ENCODE results near the gene BTN2A1. TPM values are rescaled to one million over a fixed set of nuclear protein-coding genes. Genes with fewer than 3 reads are reported as not detected.

BTN2A1 gene
- total RNA-seq, 4 donors from 2014 or later: 14.7 to 23.9 (median 18.2) TPM

- no peaks in the 10 kb centered on the region for H3K36me3 ChIP-seq
- 21 to 25% methylated on average over 4 of the region's 4 CpGs for WGBS, 2 donors (ENCODE audit: low coverage in 1 of 2)
- ATAC-seq: peak; percentile 31
- H3K9me3 ChIP-seq: no peaks in the 10 kb centered on the region
- H3K4me1 ChIP-seq: peaks cover 3 to 49% (median 17%) of the 10 kb centered on the region in 3 donors
- no peaks in the 10 kb centered on the region for H3K27me3 ChIP-seq
- peak overlapping the region; percentile 75 to 93 (median 87) for H3K27ac ChIP-seq
- H3K4me3 ChIP-seq: peak overlapping the region; percentile 81 to 97
- no peak for TF ChIP-seq POLR2A (IDR thresholded peaks at IDR 0.05)
- TF ChIP-seq, protein P1, sequence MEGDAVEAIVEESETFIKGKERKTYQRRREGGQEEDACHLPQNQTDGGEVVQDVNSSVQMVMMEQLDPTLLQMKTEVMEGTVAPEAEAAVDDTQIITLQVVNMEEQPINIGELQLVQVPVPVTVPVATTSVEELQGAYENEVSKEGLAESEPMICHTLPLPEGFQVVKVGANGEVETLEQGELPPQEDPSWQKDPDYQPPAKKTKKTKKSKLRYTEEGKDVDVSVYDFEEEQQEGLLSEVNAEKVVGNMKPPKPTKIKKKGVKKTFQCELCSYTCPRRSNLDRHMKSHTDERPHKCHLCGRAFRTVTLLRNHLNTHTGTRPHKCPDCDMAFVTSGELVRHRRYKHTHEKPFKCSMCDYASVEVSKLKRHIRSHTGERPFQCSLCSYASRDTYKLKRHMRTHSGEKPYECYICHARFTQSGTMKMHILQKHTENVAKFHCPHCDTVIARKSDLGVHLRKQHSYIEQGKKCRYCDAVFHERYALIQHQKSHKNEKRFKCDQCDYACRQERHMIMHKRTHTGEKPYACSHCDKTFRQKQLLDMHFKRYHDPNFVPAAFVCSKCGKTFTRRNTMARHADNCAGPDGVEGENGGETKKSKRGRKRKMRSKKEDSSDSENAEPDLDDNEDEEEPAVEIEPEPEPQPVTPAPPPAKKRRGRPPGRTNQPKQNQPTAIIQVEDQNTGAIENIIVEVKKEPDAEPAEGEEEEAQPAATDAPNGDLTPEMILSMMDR (IDR thresholded peaks at IDR 0.05): peak in 2 of 4 experiments; percentile 15 to 16
Observed at GRCh38 chr6:26420688-26421171, 37.0 kb upstream of the BTN2A1 start.

DNA sequence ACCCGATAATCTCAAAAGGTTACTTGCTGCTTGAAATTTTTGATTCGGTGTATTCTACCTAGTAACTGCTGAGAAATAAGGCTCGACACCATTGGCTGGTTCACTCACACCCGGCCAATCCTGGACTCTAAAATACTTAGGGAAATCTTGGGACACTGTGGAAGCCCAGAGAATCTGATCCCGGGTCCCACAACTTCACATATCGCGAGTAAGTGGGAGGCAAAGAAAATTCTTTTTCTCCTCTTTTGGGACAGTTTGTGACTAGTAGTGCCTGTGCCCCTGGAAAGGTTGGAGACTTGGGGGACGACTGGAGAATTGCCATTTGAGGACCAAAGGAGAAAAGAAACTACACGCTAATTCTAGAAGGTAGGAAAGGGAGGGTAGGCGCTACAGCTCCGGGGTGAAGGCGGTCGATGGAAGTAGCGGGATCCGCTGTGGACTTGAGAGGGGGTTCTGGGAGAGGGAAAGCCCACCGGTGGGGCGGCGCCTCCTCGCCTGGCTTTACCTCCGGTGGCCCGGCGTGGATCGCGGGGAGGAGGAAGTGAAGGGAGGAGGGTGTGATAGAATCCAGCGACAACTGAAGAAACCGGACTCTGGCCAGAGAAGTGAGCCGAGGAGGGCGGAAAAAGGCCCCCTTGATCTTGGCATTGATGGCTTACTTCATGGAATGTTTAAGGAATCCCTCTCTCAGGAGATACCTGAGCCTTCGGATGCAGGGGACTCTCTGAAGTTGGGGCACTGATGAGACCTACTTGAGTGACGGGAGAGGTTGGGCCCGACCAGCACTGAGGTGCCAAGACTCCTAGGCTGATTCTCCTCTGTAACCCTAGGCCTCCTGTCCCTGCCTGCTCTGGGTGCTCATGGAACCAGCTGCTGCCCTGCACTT is 36.3 kb upstream of the BTN2A1 start:
- TF ChIP-seq, protein P1 (IDR thresholded peaks at IDR 0.05): no peak
- TF ChIP-seq POLR2A (IDR thresholded peaks at IDR 0.05) (no peak), POLR2AphosphoS5 (IDR thresholded peaks at IDR 0.05) (no peak)
- 0 to 1% methylated on average over 19 to 22 of the region's 31 CpGs for WGBS, 2 donors (ENCODE audit: low coverage in 1 of 2)
- peak; percentile 99 for ATAC-seq
- Histone ChIP-seq H3K36me3 (peaks cover 0 to 4% of the 10 kb centered on the region in 2 donors), H3K4me1 (peaks cover 3 to 51% (median 17%) of the 10 kb centered on the region in 3 donors), H3K9me3 (no peaks in the 10 kb centered on the region), H3K27me3 (no peaks in the 10 kb centered on the region), H3K4me3 (peak overlapping the region; percentile 81 to 97), H3K27ac (peak overlapping the region; percentile 75 to 93 (median 87))

GRCh38 chr6:26422329-26422728 is 35.4 kb upstream of the BTN2A1 start:
- peaks cover 0 to 13% of the 10 kb centered on the region in 2 donors for H3K36me3 ChIP-seq
- H3K27ac ChIP-seq: peak overlapping the region in 1 of 4 donors; percentile 93
- 75 to 80% methylated on average over 3 of the region's 3 CpGs for WGBS, 2 donors (ENCODE audit: low coverage in 1 of 2)
- H3K27me3 ChIP-seq: no peaks in the 10 kb centered on the region
- H3K4me1 ChIP-seq: peaks cover 3 to 51% (median 17%) of the 10 kb centered on the region in 3 donors
- no peak for TF ChIP-seq EP300 (IDR thresholded peaks at IDR 0.05)
- no peak for TF ChIP-seq POLR2A (IDR thresholded peaks at IDR 0.05)
- TF ChIP-seq POLR2AphosphoS5 (IDR thresholded peaks at IDR 0.05): no peak
- TF ChIP-seq, protein P1 (IDR thresholded peaks at IDR 0.05): no peak
- H3K9me3 ChIP-seq: no peaks in the 10 kb centered on the region
- peak overlapping the region in 1 of 2 donors; percentile 81 for H3K4me3 ChIP-seq
- no peak for ATAC-seq

GRCh38 chr6:26426691-26427450 is 30.9 kb upstream of the BTN2A1 start:
- TF ChIP-seq POLR2A (IDR thresholded peaks at IDR 0.05) (no peak), EP300 (IDR thresholded peaks at IDR 0.05) (no peak), POLR2AphosphoS5 (IDR thresholded peaks at IDR 0.05) (no peak)
- TF ChIP-seq, protein P1 (IDR thresholded peaks at IDR 0.05): no peak
- 90 to 92% methylated on average over 4 to 5 of the region's 5 CpGs for WGBS, 2 donors (ENCODE audit: low coverage in 1 of 2)
- H3K36me3 ChIP-seq: peaks cover 0 to 58% of the 10 kb centered on the region in 2 donors
- H3K9me3 ChIP-seq: no peaks in the 10 kb centered on the region
- peaks cover 0 to 40% (median 14%) of the 10 kb centered on the region in 3 donors for H3K4me1 ChIP-seq
- no peak overlapping the region for H3K4me3 ChIP-seq
- ATAC-seq: no peak
- H3K27ac ChIP-seq: no peak overlapping the region
- H3K27me3 ChIP-seq: no peaks in the 10 kb centered on the region

Data from gastroesophageal sphincter (tissue), 4 donors.